K562 (cell line): Measurements from ENCODE around the gene SLC22A7. TPM values are rescaled to one million over a fixed set of nuclear protein-coding genes. Genes with fewer than 3 reads are reported as not detected.

ENCODE experiments used
- ADNP ChIP-seq: fragments of 200-800 bp; sonication (Bioruptor generic); IDR thresholded peaks from 2 replicates; pipeline ENCODE4 v1.6.1; 2016; ENCODE audit warnings: missing genetic modification characterization, missing compliant biosample characterization
- DACH1 ChIP-seq: fragments of 450-650 bp; IDR thresholded peaks from 2 replicates; pipeline ENCODE4 v1.6.1; 2018; ENCODE audit not compliant: partially characterized antibody
- EP300 ChIP-seq: IDR thresholded peaks from 2 replicates; pipeline ENCODE4 v1.6.1; 2012; ENCODE audit warnings: low read length, improper control_type of control experiment
- ETV1 ChIP-seq: fragments of 450-650 bp; conservative IDR thresholded peaks from 2 replicates; pipeline ENCODE4 v1.6.1; 2016; ENCODE audit warnings: missing genetic modification characterization, control low read depth, low read depth, missing compliant biosample characterization
- HLTF ChIP-seq: fragments of 450-650 bp; IDR thresholded peaks from 2 replicates; pipeline ENCODE4 v1.6.1; 2016
- IFI16 ChIP-seq: fragments of 250-450 bp; sonication (Bioruptor Pico); IDR thresholded peaks from 2 replicates; pipeline ENCODE4 v2.1.2; 2022; ENCODE audit warnings: mild to moderate bottlenecking, inconsistent platforms
- MCM3 ChIP-seq: fragments of 450-650 bp; IDR thresholded peaks from 2 replicates; pipeline ENCODE4 v1.6.1; 2016
- NFXL1 ChIP-seq: fragments of 450-650 bp; formaldehyde crosslinking; IDR thresholded peaks from 2 replicates; pipeline ENCODE4 v1.4.0; 2021; ENCODE audit warnings: mild to moderate bottlenecking
- NONO ChIP-seq, 2 experiments: fragments of 200-400 bp in 1 of 2; fragments of 450-650 bp in 1 of 2; formaldehyde crosslinking in 1 of 2; IDR thresholded peaks; 2 replicates each; pipeline ENCODE4 v1.6.1; 2017; ENCODE audit warnings: low read depth in 2 of 2, mild to moderate bottlenecking in 2 of 2, moderate library complexity in 2 of 2, low read length in 1 of 2
- PYGO2 ChIP-seq: fragments of 450-650 bp; IDR thresholded peaks from 2 replicates; pipeline ENCODE4 v1.6.1; 2016; ENCODE audit warnings: mild to moderate bottlenecking, missing genetic modification characterization, moderate library complexity, missing compliant biosample characterization
- RUNX1 ChIP-seq: sonication (generic); IDR thresholded peaks from 2 replicates; pipeline ENCODE4 v1.6.1; 2016; ENCODE audit warnings: antibody characterized with exemption, low read depth
- SREBF1 ChIP-seq: fragments of 150-350 bp; IDR thresholded peaks from 2 replicates; pipeline ENCODE4 v1.6.1; 2014; ENCODE audit warnings: antibody characterized with exemption, low read depth, low read length, borderline replicate concordance
- YY1 ChIP-seq, 3 experiments: IDR thresholded peaks; 2 replicates each; pipeline ENCODE4 v1.6.1; 2011; ENCODE audit warnings: low read length in 2 of 3, mild to moderate bottlenecking in 2 of 3, moderate library complexity in 2 of 3, borderline replicate concordance in 1 of 3, control low read depth in 1 of 3, low read depth in 1 of 3; ENCODE audit not compliant: insufficient read depth in 3 of 3, insufficient replicate concordance in 2 of 3, control insufficient read depth in 1 of 3, insufficient read length in 1 of 3; ENCODE audit errors: extremely low read depth in 1 of 3
- ZNF316 ChIP-seq: fragments of 450-650 bp; IDR thresholded peaks from 2 replicates; pipeline ENCODE4 v1.6.1; 2016
- ZNF77 ChIP-seq: fragments of 250-450 bp; sonication (Bioruptor Pico); IDR thresholded peaks from 2 replicates; pipeline ENCODE4 v1.5.0; 2020
- polyA plus RNA-seq, 8 experiments: library from polyadenylated mRNA; depleted of rRNA in 4 of 8; stranded (reverse) in 5 of 8; unstranded in 3 of 8; fragments of >200 nt; fragmentation: Nextera tagmentation in 2 of 8; fragmentation: Illumina TruSeq in 1 of 8; extraction: Ambion mirVana in 2 of 8; extraction: Trizol in 1 of 8; gene quantifications; 2 replicates each; pipeline versions ENCODE4 v1.2.1 to v1.2.3, GENCODE V29; 2011 to 2014; ENCODE audit warnings: inconsistent platforms in 1 of 8, missing spikeins in 1 of 8
- total RNA-seq, 7 experiments: library from RNA; depleted of rRNA in 6 of 7; stranded (reverse); fragments of >200 nt in 6 of 7; fragmentation: Illumina TruSeq in 2 of 7; extraction: Trizol in 2 of 7; gene quantifications; 2 replicates each; pipeline versions ENCODE4 v1.2.1 to v1.2.3, GENCODE V29; 2011 to 2021; ENCODE audit warnings: low replicate concordance in 1 of 7
- TF ChIP-seq, protein P1 (sequence below): fragments of 450-650 bp; formaldehyde crosslinking; IDR thresholded peaks from 2 replicates; pipeline ENCODE4 v1.4.0; 2020; ENCODE audit warnings: mild to moderate bottlenecking, mixed read lengths
- TF ChIP-seq, protein P2 (sequence below): sonication (generic); formaldehyde crosslinking; IDR thresholded peaks from 2 replicates; pipeline ENCODE4 v1.9.0; 2022; ENCODE audit warnings: mild to moderate bottlenecking, missing genetic modification reagents
- TF ChIP-seq, protein P3 (sequence below), 2 experiments: fragments of 450-650 bp; IDR thresholded peaks; 2 replicates each; pipeline ENCODE4 v1.6.1; 2016; ENCODE audit warnings: mild to moderate bottlenecking in 2 of 2, borderline replicate concordance in 1 of 2, low read depth in 1 of 2, moderate library complexity in 1 of 2

SLC22A7 gene
- total and polyA plus RNA-seq, 9 of the 15 experiments (the other 6 are each of a cell fraction or from before 2014, with no cell fraction given) = not detected

DNA sequence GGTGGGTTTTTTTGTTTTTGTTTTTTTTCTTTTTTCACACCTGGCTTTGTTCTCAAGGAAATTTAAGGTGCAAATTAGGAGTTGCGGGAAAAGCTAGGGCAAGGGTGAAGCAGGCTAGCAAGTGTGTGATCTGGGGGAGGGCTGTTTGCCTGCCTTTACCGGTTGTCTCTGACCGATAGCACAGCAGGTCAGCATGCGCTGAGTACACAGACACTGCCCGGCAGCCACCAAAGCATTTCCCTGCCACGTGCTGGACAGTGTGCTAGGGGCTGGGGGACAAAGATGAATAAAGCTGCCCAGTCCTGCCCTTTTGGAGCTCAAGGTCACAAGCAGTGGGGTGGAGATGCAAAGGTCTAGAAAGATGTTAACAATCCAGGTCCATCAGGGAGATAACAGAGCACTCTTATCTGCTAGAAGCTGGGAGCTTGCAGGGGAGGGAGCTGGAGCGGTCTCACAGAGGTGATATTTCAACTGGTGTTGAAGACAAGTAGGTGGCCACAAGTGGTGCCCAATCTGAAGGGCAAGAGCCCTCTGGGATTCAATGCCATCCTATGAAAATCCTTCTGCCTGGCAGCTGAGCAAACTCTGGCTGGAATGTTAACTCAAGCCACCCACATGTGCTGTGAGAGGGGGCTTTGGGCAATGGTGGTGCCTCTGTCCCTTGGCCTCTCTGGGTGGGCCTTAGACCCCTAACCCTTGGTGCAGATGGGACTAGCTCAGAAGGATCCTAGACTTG lies 30.3 kb upstream of the SLC22A7 start (continued):
- TF ChIP-seq, protein P1, sequence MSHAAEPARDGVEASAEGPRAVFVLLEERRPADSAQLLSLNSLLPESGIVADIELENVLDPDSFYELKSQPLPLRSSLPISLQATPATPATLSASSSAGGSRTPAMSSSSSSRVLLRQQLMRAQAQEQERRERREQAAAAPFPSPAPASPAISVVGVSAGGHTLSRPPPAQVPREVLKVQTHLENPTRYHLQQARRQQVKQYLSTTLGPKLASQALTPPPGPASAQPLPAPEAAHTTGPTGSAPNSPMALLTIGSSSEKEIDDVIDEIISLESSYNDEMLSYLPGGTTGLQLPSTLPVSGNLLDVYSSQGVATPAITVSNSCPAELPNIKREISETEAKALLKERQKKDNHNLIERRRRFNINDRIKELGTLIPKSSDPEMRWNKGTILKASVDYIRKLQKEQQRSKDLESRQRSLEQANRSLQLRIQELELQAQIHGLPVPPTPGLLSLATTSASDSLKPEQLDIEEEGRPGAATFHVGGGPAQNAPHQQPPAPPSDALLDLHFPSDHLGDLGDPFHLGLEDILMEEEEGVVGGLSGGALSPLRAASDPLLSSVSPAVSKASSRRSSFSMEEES (CRISPR knock-in tag) = no peak
- TF ChIP-seq HLTF (0 out of 2 replicates have a peak, but pooled peaks have one; percentile 8), DACH1 (no peak), PYGO2 (tag) (no peak), NFXL1 (no peak), RUNX1 (no peak), SREBF1 (no peak), ETV1 (tag) (no peak), YY1 (IDR thresholded peaks at IDR 0.05; ENCODE audit: borderline replicate concordance in 1 of 3, control insufficient read depth in 1 of 3, extremely low read depth in 1 of 3, insufficient read depth in 3 of 3, insufficient read length in 1 of 3, insufficient replicate concordance in 2 of 3, low read depth in 1 of 3, low read length in 2 of 3) (no peak), ZNF316 (no peak), ZNF77 (CRISPR knock-in tag) (no peak), MCM3 (no peak), IFI16 (CRISPR knock-in tag) (no peak), ADNP (tag) (no peak), NONO (IDR thresholded peaks at IDR 0.05; ENCODE audit: low read depth in 2 of 2, low read length in 1 of 2) (no peak), EP300 (no peak)
- TF ChIP-seq, protein P2, sequence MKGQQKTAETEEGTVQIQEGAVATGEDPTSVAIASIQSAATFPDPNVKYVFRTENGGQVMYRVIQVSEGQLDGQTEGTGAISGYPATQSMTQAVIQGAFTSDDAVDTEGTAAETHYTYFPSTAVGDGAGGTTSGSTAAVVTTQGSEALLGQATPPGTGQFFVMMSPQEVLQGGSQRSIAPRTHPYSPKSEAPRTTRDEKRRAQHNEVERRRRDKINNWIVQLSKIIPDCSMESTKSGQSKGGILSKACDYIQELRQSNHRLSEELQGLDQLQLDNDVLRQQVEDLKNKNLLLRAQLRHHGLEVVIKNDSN (CRISPR knock-in tag) = no peak; the same call in 1 of the 2 replicates
- TF ChIP-seq, protein P3, sequence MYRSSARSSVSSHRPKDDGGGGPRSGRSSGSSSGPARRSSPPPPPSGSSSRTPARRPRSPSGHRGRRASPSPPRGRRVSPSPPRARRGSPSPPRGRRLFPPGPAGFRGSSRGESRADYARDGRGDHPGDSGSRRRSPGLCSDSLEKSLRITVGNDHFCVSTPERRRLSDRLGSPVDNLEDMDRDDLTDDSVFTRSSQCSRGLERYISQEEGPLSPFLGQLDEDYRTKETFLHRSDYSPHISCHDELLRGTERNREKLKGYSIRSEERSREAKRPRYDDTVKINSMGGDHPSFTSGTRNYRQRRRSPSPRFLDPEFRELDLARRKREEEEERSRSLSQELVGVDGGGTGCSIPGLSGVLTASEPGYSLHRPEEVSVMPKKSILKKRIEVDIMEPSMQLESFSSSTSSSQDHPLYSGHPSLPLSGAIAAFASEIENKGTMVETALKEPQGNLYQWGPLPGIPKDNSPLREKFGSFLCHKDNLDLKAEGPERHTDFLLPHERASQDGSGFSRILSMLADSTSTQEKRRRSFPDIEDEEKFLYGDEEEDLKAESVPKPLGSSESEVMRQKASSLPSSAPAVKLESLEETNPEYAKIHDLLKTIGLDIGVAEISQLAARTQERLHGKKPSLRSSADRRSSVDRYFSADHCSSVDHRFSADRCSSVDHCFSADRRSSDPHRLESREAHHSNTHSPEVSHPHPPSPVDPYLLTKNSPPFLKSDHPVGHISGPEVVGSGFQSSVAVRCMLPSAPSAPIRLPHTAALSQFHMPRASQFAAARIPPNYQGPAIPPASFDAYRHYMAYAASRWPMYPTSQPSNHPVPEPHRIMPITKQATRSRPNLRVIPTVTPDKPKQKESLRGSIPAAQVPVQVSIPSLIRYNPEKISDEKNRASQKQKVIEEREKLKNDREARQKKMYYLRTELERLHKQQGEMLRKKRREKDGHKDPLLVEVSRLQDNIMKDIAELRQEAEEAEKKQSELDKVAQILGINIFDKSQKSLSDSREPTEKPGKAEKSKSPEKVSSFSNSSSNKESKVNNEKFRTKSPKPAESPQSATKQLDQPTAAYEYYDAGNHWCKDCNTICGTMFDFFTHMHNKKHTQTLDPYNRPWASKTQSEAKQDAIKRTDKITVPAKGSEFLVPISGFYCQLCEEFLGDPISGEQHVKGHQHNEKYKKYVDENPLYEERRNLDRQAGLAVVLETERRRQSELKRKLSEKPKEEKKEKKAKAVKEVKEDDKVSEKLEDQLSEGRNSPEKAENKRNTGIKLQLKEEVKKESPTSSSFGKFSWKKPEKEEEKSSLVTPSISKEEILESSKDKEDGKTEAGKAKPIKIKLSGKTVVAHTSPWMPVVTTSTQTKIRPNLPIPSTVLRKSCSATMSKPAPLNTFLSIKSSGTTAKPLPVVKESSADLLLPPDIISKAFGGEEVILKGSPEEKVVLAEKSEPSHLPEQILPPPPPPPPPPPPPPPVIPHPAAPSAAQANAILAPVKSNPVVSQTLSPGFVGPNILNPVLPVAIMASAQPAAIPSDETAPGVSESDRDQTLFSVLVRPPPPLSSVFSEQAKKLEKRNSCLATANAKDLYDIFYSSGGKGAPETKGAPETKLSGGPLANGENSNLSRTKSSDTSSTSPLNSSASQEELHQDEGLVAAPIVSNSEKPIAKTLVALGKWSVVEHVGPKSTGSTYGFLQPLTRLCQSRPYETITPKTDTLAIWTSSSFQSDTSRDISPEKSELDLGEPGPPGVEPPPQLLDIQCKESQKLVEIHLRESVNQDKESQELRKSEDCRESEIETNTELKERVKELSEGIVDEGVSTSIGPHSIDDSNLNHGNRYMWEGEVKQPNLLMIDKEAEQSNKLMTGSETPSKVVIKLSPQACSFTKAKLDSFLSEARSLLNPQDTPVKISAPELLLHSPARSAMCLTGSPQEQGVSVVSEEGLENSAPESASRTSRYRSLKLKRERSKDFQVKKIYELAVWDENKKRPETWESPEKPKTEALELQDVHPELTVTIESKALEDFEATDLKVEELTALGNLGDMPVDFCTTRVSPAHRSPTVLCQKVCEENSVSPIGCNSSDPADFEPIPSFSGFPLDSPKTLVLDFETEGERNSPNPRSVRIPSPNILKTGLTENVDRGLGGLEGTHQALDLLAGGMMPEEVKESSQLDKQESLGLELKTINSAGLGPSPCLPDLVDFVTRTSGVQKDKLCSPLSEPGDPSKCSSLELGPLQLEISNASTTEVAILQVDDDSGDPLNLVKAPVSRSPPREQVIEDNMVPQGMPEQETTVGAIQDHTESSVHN (IDR thresholded peaks at IDR 0.05; ENCODE audit: borderline replicate concordance in 1 of 2, low read depth in 1 of 2) = no peak
